ENCODE results near the gene SLC25A6.

Gene SLC25A6

DNA sequence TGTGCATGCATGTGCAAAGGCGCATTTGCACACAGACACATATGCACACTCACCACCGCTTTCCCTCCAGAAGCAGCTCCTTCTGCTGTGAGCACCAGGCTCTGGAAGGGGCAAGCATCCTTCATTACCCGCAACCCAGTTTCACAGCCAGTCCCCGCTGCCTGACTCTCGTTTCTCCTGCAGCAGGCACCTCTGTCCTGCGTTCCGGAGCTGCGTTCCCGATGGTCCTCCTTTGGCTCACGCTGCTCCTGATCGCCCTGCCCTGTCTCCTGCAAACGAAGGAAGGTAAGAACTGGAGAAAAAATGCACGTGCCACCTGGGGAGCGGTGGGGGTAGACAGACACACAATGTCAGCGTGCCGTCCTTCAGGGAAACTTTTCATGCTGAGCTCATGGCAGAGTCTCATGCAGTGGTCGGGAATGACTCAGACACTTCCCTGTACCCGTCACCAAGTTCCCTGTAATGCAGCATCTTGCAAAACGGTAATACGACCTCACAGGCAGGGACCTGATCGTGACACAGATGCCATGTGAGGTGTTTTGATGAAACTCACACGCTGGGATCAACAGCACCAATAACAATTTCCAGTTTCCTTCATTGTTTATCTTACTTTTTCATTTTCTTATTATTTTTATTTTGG is 50.2 kb downstream of the SLC25A6 start:
- TF ChIP-seq, protein P1, sequence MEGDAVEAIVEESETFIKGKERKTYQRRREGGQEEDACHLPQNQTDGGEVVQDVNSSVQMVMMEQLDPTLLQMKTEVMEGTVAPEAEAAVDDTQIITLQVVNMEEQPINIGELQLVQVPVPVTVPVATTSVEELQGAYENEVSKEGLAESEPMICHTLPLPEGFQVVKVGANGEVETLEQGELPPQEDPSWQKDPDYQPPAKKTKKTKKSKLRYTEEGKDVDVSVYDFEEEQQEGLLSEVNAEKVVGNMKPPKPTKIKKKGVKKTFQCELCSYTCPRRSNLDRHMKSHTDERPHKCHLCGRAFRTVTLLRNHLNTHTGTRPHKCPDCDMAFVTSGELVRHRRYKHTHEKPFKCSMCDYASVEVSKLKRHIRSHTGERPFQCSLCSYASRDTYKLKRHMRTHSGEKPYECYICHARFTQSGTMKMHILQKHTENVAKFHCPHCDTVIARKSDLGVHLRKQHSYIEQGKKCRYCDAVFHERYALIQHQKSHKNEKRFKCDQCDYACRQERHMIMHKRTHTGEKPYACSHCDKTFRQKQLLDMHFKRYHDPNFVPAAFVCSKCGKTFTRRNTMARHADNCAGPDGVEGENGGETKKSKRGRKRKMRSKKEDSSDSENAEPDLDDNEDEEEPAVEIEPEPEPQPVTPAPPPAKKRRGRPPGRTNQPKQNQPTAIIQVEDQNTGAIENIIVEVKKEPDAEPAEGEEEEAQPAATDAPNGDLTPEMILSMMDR (IDR thresholded peaks at IDR 0.05; ENCODE audit: low read depth, low read length, missing control alignments), result no peak
- no peak for DNase-seq (ENCODE audit: low read depth)
- no peak overlapping the region for H3K4me3 ChIP-seq (ENCODE audit: low read depth, low read length)

DNA sequence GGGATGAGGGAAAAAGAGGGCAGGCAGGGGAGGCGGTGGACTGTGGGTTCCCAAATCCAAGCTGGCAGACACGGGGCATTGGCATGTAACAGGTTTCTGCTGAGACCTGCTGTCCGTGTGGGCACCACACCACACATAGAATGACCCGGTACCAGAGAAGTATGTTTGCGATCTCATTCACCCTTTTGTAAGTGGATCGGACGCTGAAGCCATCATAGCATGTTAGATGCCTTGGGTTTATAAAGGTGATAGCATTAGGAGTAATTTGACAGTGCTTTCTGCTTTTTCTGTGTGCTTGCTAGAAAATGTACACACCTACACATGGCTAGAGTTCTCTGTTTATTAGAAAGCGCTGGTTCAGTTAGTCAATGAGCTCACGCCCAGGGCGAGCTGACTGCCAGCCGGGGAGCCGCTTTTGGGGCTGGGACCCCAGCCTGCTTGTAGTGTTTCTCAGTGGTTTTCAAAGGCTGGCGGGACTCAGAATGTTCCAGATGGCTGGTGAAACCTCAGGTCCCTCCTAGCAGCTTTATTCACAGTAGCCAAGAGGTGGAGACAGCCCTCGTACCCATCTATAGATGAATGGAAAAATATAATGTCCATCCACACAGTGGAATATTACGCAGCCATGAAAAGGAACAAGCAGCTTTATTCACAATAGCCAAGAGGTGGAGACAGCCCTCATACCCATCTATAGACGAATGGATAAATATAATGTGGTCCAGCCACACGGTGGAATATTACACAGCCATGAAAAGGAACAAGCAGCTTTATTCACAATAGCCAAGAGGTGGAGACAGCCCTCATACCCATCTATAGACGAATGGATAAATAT is 54.7 kb downstream of the SLC25A6 start:
- TF ChIP-seq, protein P1 (IDR thresholded peaks at IDR 0.05; ENCODE audit: low read depth, low read length, missing control alignments), result no peak
- DNase-seq (ENCODE audit: low read depth), result no peak
- peak overlapping the region; percentile 58 for H3K4me3 ChIP-seq (ENCODE audit: low read depth, low read length)

DNA sequence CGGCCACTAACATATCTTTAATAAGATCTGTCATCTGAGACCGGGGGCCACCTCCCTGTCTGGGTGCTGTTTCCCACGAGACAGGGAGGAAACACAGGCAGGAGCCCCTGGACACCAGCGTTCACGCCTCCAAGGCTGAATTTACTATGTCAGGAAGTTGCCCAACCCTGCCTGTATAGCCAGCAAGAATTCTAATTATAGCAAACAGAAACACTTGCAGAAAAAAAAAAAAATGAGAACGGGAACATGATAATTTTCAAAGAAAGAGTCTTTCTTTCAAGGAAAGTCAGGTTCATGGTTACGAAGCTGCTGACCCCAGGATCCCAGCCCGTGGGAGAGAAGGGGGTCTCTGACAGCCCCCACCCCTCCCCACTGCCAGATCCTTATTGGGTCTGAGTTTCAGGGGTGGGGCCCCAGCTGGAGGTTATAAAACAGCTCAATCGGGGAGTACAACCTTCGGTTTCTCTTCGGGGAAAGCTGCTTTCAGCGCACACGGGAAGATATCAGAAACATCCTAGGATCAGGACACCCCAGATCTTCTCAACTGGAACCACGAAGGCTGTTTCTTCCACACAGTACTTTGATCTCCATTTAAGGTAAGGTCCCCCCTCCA is 55.5 kb downstream of the SLC25A6 start, which contains the start of gene IL3RA:
IL3RA (plus strand) TSS at position 455 of the 613 bp plus-strand sequence. CDS start 4,981 bp downstream, outside the sequence.
- H3K4me3 ChIP-seq (ENCODE audit: low read depth, low read length), result peak within 1 kb of the TSS; percentile 58
- DNase-seq (ENCODE audit: low read depth), result no peak
- TF ChIP-seq, protein P1 (IDR thresholded peaks at IDR 0.05; ENCODE audit: low read depth, low read length, missing control alignments), result no peak

Data from GM12864 (cell line).